Mucosa of descending colon (tissue), 3 donors: Measurements from ENCODE around the gene POLR1D. TPM values are rescaled to one million over a fixed set of nuclear protein-coding genes. Genes with fewer than 3 reads are reported as not detected.

ENCODE experiments used
- ATAC-seq: fragments of 200-7000 bp; cut with Tn5 transposase; one replicate; pipeline ENCODE4 v1.9.1; 2020; ENCODE audit warnings: mild to moderate bottlenecking, moderate library complexity
- DNase-seq, 3 donors: peaks; one replicate each; pipeline ENCODE4 v3.0.0-alpha.2; 2020
- H3K36me3 ChIP-seq: fragments of 200-600 bp; one replicate; pipeline ENCODE4 v1.8.0; 2021; ENCODE audit warnings: low read depth, mild to moderate bottlenecking
- H3K4me1 ChIP-seq: fragments of 200-600 bp; one replicate; pipeline ENCODE4 v1.8.0; 2021; ENCODE audit warnings: low read depth, mild to moderate bottlenecking
- H3K4me3 ChIP-seq: fragments of 200-600 bp; one replicate; pipeline ENCODE4 v1.8.0; 2021; ENCODE audit warnings: mild to moderate bottlenecking
- H3K9me3 ChIP-seq: fragments of 200-600 bp; one replicate; pipeline ENCODE4 v1.8.0; 2021; ENCODE audit warnings: mild to moderate bottlenecking
- CTCF ChIP-seq: fragments of 200-600 bp; IDR thresholded peaks from one replicate; pipeline ENCODE4 v1.8.0; 2022; ENCODE audit warnings: antibody characterized with exemption, mild to moderate bottlenecking
- intact Hi-C, 2 donors: fragments of 100-400 bp; cut with DNase I in 1 of 2; cut with micrococcal nuclease in 1 of 2; formaldehyde crosslinking; loops; one replicate each; pipeline versions ENCODE4 v1.11.0 to v1.11.1; 2022; cut with DNase I, micrococcal nuclease
- total RNA-seq, 3 donors: library from RNA; stranded (reverse); fragmentation: NEBNext Ultra II Directional in 2 of 3; extraction: Animal tissue kit (Norgen Biotek cat#: 25700) in 2 of 3; gene quantifications; one replicate each; pipeline versions ENCODE4 v1.2.1 to v1.2.4, GENCODE V29; 2021 to 2023
- donor health status: DM: no; HTN: no; CAD: no; lungs with moderate emphysema.
- donor health status: DM: no; HTN: no; CAD: no.
- donor health status: DM: no; HTN: yes; CAD: no.

POLR1D gene
- total RNA-seq, 3 donors from 2014 or later: 88.7 to 169 (median 91.0) TPM

- H3K36me3 ChIP-seq: no peaks in the 10 kb centered on the region
- H3K4me3 ChIP-seq: no peak overlapping the region
- TF ChIP-seq CTCF: no peak
- intact Hi-C loops: no loop called here
- no peak for DNase-seq
- no peak for ATAC-seq
- H3K4me1 ChIP-seq: peaks cover 9% of the 10 kb centered on the region
- no peaks in the 10 kb centered on the region for H3K9me3 ChIP-seq
Measured at GRCh38 chr13:27593267-27593666, 28.4 kb upstream of the POLR1D start.

GRCh38 chr13:27595055-27595811 is 26.5 kb upstream of the POLR1D start:
- DNase-seq (no peak), ATAC-seq (no peak)
- Histone ChIP-seq H3K4me3 (no peak overlapping the region), H3K36me3 (no peaks in the 10 kb centered on the region), H3K4me1 (peaks cover 9% of the 10 kb centered on the region), H3K9me3 (no peaks in the 10 kb centered on the region)
- no peak for TF ChIP-seq CTCF
- intact Hi-C loops: no loop called here

- Histone ChIP-seq H3K9me3 (no peaks in the 10 kb centered on the region), H3K4me3 (no peak overlapping the region), H3K36me3 (no peaks in the 10 kb centered on the region), H3K4me1 (peaks cover 9% of the 10 kb centered on the region)
- DNase-seq (no peak), ATAC-seq (no peak)
- intact Hi-C loops: no loop called here
- TF ChIP-seq CTCF: no peak
Measured at GRCh38 chr13:27599096-27599495, 22.6 kb upstream of the POLR1D start.

- H3K36me3 ChIP-seq: no peaks in the 10 kb centered on the region
- DNase-seq: no peak
- TF ChIP-seq CTCF: no peak
- peaks cover 8% of the 10 kb centered on the region for H3K4me1 ChIP-seq
- ATAC-seq: peak; percentile 41
- no peaks in the 10 kb centered on the region for H3K9me3 ChIP-seq
- no peak overlapping the region for H3K4me3 ChIP-seq
- intact Hi-C loops: no loop called here
Measured at GRCh38 chr13:27599845-27600553, 21.7 kb upstream of the POLR1D start.

- no peak for ATAC-seq
- DNase-seq: no peak
- intact Hi-C loops: no loop called here
- no peak overlapping the region for H3K4me3 ChIP-seq
- peaks cover under 1% of the 10 kb centered on the region for H3K4me1 ChIP-seq
- no peaks in the 10 kb centered on the region for H3K9me3 ChIP-seq
- no peak for TF ChIP-seq CTCF
- no peaks in the 10 kb centered on the region for H3K36me3 ChIP-seq
Measured at GRCh38 chr13:27600711-27601110, 21.0 kb upstream of the POLR1D start.
